ENCODE measurements around the gene TMEM98.
"Not testable (repeated sequence)": the region's sequence is repeated elsewhere in the genome, so short reads cannot be mapped to it uniquely, and the experiment has no call there.

The TMEM98 gene

GRCh38 chr17:32913593-32913992 is 14.4 kb upstream of the TMEM98 start:
- ChIA-PET CTCF (interaction anchor here (1.0 kb wide), 1 partner anchor 18 kb away, joined by 4 read pairs; a partner anchor contains a TSS), POLR2A (no interaction called here)
- Histone ChIP-seq H3K27ac (ENCODE audit: insufficient read depth in 1 of 2, low read depth in 1 of 2, low read length in 2 of 2, poor library complexity in 1 of 2, severe bottlenecking in 2 of 2) (no peak overlapping the region), H3K36me3 (ENCODE audit: control insufficient read depth in 4 of 4, insufficient read depth in 4 of 4, low read length in 3 of 4) (no peaks in the 10 kb centered on the region), H3K27me3 (replicated peaks in 2 of 5; ENCODE audit: control insufficient read depth in 4 of 5, insufficient read depth in 5 of 5, low read length in 4 of 5) (no peaks in the 10 kb centered on the region), H3K4me3 (ENCODE audit: control insufficient read depth in 1 of 7, extremely low read depth in 1 of 7, insufficient read depth in 4 of 7, low read depth in 2 of 7, low read length in 6 of 7) (no peak overlapping the region), H3K9me3 (ENCODE audit: control extremely low read depth in 1 of 5, control insufficient read depth in 4 of 5, insufficient read depth in 2 of 5, low read depth in 1 of 5, low read length in 4 of 5) (no peaks in the 10 kb centered on the region), H3K4me1 (ENCODE audit: control extremely low read depth in 1 of 4, control insufficient read depth in 4 of 4, insufficient read depth in 4 of 4, low read length in 3 of 4) (peaks cover 0 to 3% (median 0%) of the 10 kb centered on the region in 4 experiments)
- DNase-seq, result no peak
- 99% methylated on average over 5 of the region's 7 CpGs for WGBS (ENCODE audit: insufficient coverage)

- H3K36me3 ChIP-seq (ENCODE audit: control insufficient read depth in 4 of 4, insufficient read depth in 4 of 4, low read length in 3 of 4), result no peaks in the 10 kb centered on the region
- no peak overlapping the region for H3K27ac ChIP-seq (ENCODE audit: insufficient read depth in 1 of 2, low read depth in 1 of 2, low read length in 2 of 2, poor library complexity in 1 of 2, severe bottlenecking in 2 of 2)
- ChIA-PET CTCF (interaction anchor here (1.0 to 2.0 kb wide), 4 partner anchors 15 to 29 kb away, joined by 3 to 4 read pairs (median 4); a partner anchor contains a TSS), POLR2A (no interaction called here)
- peaks cover 0 to 3% (median 0%) of the 10 kb centered on the region in 4 experiments for H3K4me1 ChIP-seq (ENCODE audit: control extremely low read depth in 1 of 4, control insufficient read depth in 4 of 4, insufficient read depth in 4 of 4, low read length in 3 of 4)
- WGBS (ENCODE audit: insufficient coverage), result 100% methylated on average over 3 of the region's 3 CpGs
- H3K9me3 ChIP-seq (ENCODE audit: control extremely low read depth in 1 of 5, control insufficient read depth in 4 of 5, insufficient read depth in 2 of 5, low read depth in 1 of 5, low read length in 4 of 5), result no peaks in the 10 kb centered on the region
- H3K27me3 ChIP-seq (replicated peaks in 2 of 5; ENCODE audit: control insufficient read depth in 4 of 5, insufficient read depth in 5 of 5, low read length in 4 of 5), result no peaks in the 10 kb centered on the region
- no peak for DNase-seq
- no peak overlapping the region for H3K4me3 ChIP-seq (ENCODE audit: control insufficient read depth in 1 of 7, extremely low read depth in 1 of 7, insufficient read depth in 4 of 7, low read depth in 2 of 7, low read length in 6 of 7)
These were observed 13.8 kb upstream of the TMEM98 start for GRCh38 chr17:32914181-32914580.

GRCh38 chr17:32915245-32915644 is 12.7 kb upstream of the TMEM98 start:
- no peaks in the 10 kb centered on the region for H3K4me1 ChIP-seq (ENCODE audit: control extremely low read depth in 1 of 4, control insufficient read depth in 4 of 4, insufficient read depth in 4 of 4, low read length in 3 of 4)
- no peaks in the 10 kb centered on the region for H3K27me3 ChIP-seq (replicated peaks in 2 of 5; ENCODE audit: control insufficient read depth in 4 of 5, insufficient read depth in 5 of 5, low read length in 4 of 5)
- no peaks in the 10 kb centered on the region for H3K36me3 ChIP-seq (ENCODE audit: control insufficient read depth in 4 of 4, insufficient read depth in 4 of 4, low read length in 3 of 4)
- H3K4me3 ChIP-seq (ENCODE audit: control insufficient read depth in 1 of 7, extremely low read depth in 1 of 7, insufficient read depth in 4 of 7, low read depth in 2 of 7, low read length in 6 of 7), result no peak overlapping the region
- WGBS (ENCODE audit: insufficient coverage), result 100% methylated on average over 1 of the region's 2 CpGs
- POLR2A ChIA-PET, result interaction anchor here (0.6 kb wide), 1 partner anchor 11 kb away, joined by 6 read pairs; no protein-coding TSS in a partner anchor
- H3K27ac ChIP-seq (ENCODE audit: insufficient read depth in 1 of 2, low read depth in 1 of 2, low read length in 2 of 2, poor library complexity in 1 of 2, severe bottlenecking in 2 of 2), result no peak overlapping the region
- no peaks in the 10 kb centered on the region for H3K9me3 ChIP-seq (ENCODE audit: control extremely low read depth in 1 of 5, control insufficient read depth in 4 of 5, insufficient read depth in 2 of 5, low read depth in 1 of 5, low read length in 4 of 5)
- CTCF ChIA-PET, result interaction anchor here (1.0 to 2.6 kb wide), 5 partner anchors 21 to 132 kb away, joined by 3 to 11 read pairs (median 3); no protein-coding TSS in a partner anchor
- no peak for DNase-seq

GRCh38 chr17:32916134-32916533 is 11.8 kb upstream of the TMEM98 start:
- POLR2A ChIA-PET, result no interaction called here
- Histone ChIP-seq H3K4me3 (ENCODE audit: control insufficient read depth in 1 of 7, extremely low read depth in 1 of 7, insufficient read depth in 4 of 7, low read depth in 2 of 7, low read length in 6 of 7) (no peak overlapping the region), H3K4me1 (ENCODE audit: control extremely low read depth in 1 of 4, control insufficient read depth in 4 of 4, insufficient read depth in 4 of 4, low read length in 3 of 4) (no peaks in the 10 kb centered on the region), H3K27ac (ENCODE audit: insufficient read depth in 1 of 2, low read depth in 1 of 2, low read length in 2 of 2, poor library complexity in 1 of 2, severe bottlenecking in 2 of 2) (no peak overlapping the region), H3K9me3 (ENCODE audit: control extremely low read depth in 1 of 5, control insufficient read depth in 4 of 5, insufficient read depth in 2 of 5, low read depth in 1 of 5, low read length in 4 of 5) (no peaks in the 10 kb centered on the region), H3K36me3 (ENCODE audit: control insufficient read depth in 4 of 4, insufficient read depth in 4 of 4, low read length in 3 of 4) (no peaks in the 10 kb centered on the region), H3K27me3 (replicated peaks in 2 of 5; ENCODE audit: control insufficient read depth in 4 of 5, insufficient read depth in 5 of 5, low read length in 4 of 5) (no peaks in the 10 kb centered on the region)
- DNase-seq, result no peak
- CTCF ChIA-PET, result interaction anchor here (1.1 to 2.6 kb wide), 6 partner anchors 13 to 133 kb away, joined by 3 to 11 read pairs (median 4); no protein-coding TSS in a partner anchor
- 83% methylated on average over 3 of the region's 3 CpGs for WGBS (ENCODE audit: insufficient coverage)

GRCh38 chr17:32917081-32917480 is 10.9 kb upstream of the TMEM98 start:
- CTCF ChIA-PET, result interaction anchor here (1.2 to 2.6 kb wide), 2 partner anchors 12 to 134 kb away, joined by 4 to 11 read pairs; no protein-coding TSS in a partner anchor
- POLR2A ChIA-PET, result no interaction called here
- no peaks in the 10 kb centered on the region for H3K27me3 ChIP-seq (replicated peaks in 2 of 5; ENCODE audit: control insufficient read depth in 4 of 5, insufficient read depth in 5 of 5, low read length in 4 of 5)
- no peaks in the 10 kb centered on the region for H3K4me1 ChIP-seq (ENCODE audit: control extremely low read depth in 1 of 4, control insufficient read depth in 4 of 4, insufficient read depth in 4 of 4, low read length in 3 of 4)
- H3K36me3 ChIP-seq (ENCODE audit: control insufficient read depth in 4 of 4, insufficient read depth in 4 of 4, low read length in 3 of 4), result no peaks in the 10 kb centered on the region
- no peaks in the 10 kb centered on the region for H3K9me3 ChIP-seq (ENCODE audit: control extremely low read depth in 1 of 5, control insufficient read depth in 4 of 5, insufficient read depth in 2 of 5, low read depth in 1 of 5, low read length in 4 of 5)
- no peak overlapping the region for H3K4me3 ChIP-seq (ENCODE audit: control insufficient read depth in 1 of 7, extremely low read depth in 1 of 7, insufficient read depth in 4 of 7, low read depth in 2 of 7, low read length in 6 of 7)
- no peak overlapping the region for H3K27ac ChIP-seq (ENCODE audit: insufficient read depth in 1 of 2, low read depth in 1 of 2, low read length in 2 of 2, poor library complexity in 1 of 2, severe bottlenecking in 2 of 2)
- no peak for DNase-seq

GRCh38 chr17:32917842-32918241 is 10.1 kb upstream of the TMEM98 start:
- Histone ChIP-seq H3K4me1 (ENCODE audit: control extremely low read depth in 1 of 4, control insufficient read depth in 4 of 4, insufficient read depth in 4 of 4, low read length in 3 of 4) (no peaks in the 10 kb centered on the region), H3K27me3 (replicated peaks in 2 of 5; ENCODE audit: control insufficient read depth in 4 of 5, insufficient read depth in 5 of 5, low read length in 4 of 5) (no peaks in the 10 kb centered on the region), H3K9me3 (ENCODE audit: control extremely low read depth in 1 of 5, control insufficient read depth in 4 of 5, insufficient read depth in 2 of 5, low read depth in 1 of 5, low read length in 4 of 5) (no peaks in the 10 kb centered on the region), H3K27ac (ENCODE audit: insufficient read depth in 1 of 2, low read depth in 1 of 2, low read length in 2 of 2, poor library complexity in 1 of 2, severe bottlenecking in 2 of 2) (no peak overlapping the region), H3K36me3 (ENCODE audit: control insufficient read depth in 4 of 4, insufficient read depth in 4 of 4, low read length in 3 of 4) (no peaks in the 10 kb centered on the region), H3K4me3 (ENCODE audit: control insufficient read depth in 1 of 7, extremely low read depth in 1 of 7, insufficient read depth in 4 of 7, low read depth in 2 of 7, low read length in 6 of 7) (no peak overlapping the region)
- ChIA-PET POLR2A (no interaction called here), CTCF (no interaction called here)
- WGBS (ENCODE audit: insufficient coverage), result 100% methylated on average over 2 of the region's 5 CpGs
- no peak for DNase-seq

- CTCF ChIA-PET, result interaction anchor here (0.8 to 1.2 kb wide), 2 partner anchors 9 to 17 kb away, joined by 3 read pairs; no protein-coding TSS in a partner anchor
- POLR2A ChIA-PET; H3K4me3 ChIP-seq (ENCODE audit: control insufficient read depth in 1 of 7, extremely low read depth in 1 of 7, insufficient read depth in 4 of 7, low read depth in 2 of 7, low read length in 6 of 7): not testable (repeated sequence)
These were observed 8.1 kb upstream of the TMEM98 start for GRCh38 chr17:32919876-32920275.

More at GRCh38 chr17:32919876-32920275, 8.1 kb upstream of the TMEM98 start:
- H3K36me3 ChIP-seq (ENCODE audit: control insufficient read depth in 4 of 4, insufficient read depth in 4 of 4, low read length in 3 of 4); H3K4me1 ChIP-seq (ENCODE audit: control extremely low read depth in 1 of 4, control insufficient read depth in 4 of 4, insufficient read depth in 4 of 4, low read length in 3 of 4); H3K27ac ChIP-seq (ENCODE audit: insufficient read depth in 1 of 2, low read depth in 1 of 2, low read length in 2 of 2, poor library complexity in 1 of 2, severe bottlenecking in 2 of 2); H3K9me3 ChIP-seq (ENCODE audit: control extremely low read depth in 1 of 5, control insufficient read depth in 4 of 5, insufficient read depth in 2 of 5, low read depth in 1 of 5, low read length in 4 of 5); DNase-seq; H3K27me3 ChIP-seq (replicated peaks in 2 of 5; ENCODE audit: control insufficient read depth in 4 of 5, insufficient read depth in 5 of 5, low read length in 4 of 5): not testable (repeated sequence)
- no CpG with 5 or more reads among the region's 4 CpGs for WGBS (ENCODE audit: insufficient coverage)

Measured in common myeloid progenitor, CD34-positive (primary cell).